GM18498 (cell line): ENCODE results near the gene ARL4D.
"Not testable (repeated sequence)": the region's sequence is repeated elsewhere in the genome, so short reads cannot be mapped to it uniquely, and the experiment has no call there.

ENCODE experiments used
- ATAC-seq: cut with Tn5 transposase; IDR thresholded peaks from one replicate; pipeline ENCODE4 v1.9.1; 2021; ENCODE audit warnings: mild to moderate bottlenecking, moderate library complexity; ENCODE audit not compliant: unreplicated experiment

Gene ARL4D

GRCh38 chr17:43419375-43419882 lies 20.6 kb downstream of the ARL4D start:
- not testable (repeated sequence) for ATAC-seq

- ATAC-seq = no peak
Observed at GRCh38 chr17:43423777-43424455, 25.1 kb downstream of the ARL4D start.

GRCh38 chr17:43427362-43428043 lies 28.7 kb downstream of the ARL4D start:
- ATAC-seq = no peak

- ATAC-seq = no peak
Observed at GRCh38 chr17:43428524-43428923, 29.7 kb downstream of the ARL4D start.

GRCh38 chr17:43430936-43431713 lies 32.3 kb downstream of the ARL4D start:
- no peak for ATAC-seq

GRCh38 chr17:43431714-43432523 lies 33.1 kb downstream of the ARL4D start:
- no peak for ATAC-seq

- ATAC-seq = no peak
Observed at GRCh38 chr17:43434902-43435319, 36.1 kb downstream of the ARL4D start.

GRCh38 chr17:43437756-43438155 lies 39.0 kb downstream of the ARL4D start:
- ATAC-seq = no peak

- ATAC-seq = no peak
Observed at GRCh38 chr17:43438626-43439025, 39.8 kb downstream of the ARL4D start.

GRCh38 chr17:43439041-43439440 lies 40.2 kb downstream of the ARL4D start:
- no peak for ATAC-seq

- ATAC-seq = no peak
Observed at GRCh38 chr17:43442711-43443110, 43.9 kb downstream of the ARL4D start.

- ATAC-seq = no peak
Observed at GRCh38 chr17:43443381-43443780, 44.6 kb downstream of the ARL4D start.

- ATAC-seq = no peak
Observed at GRCh38 chr17:43444223-43445008, 45.6 kb downstream of the ARL4D start.

- no peak for ATAC-seq
Observed at GRCh38 chr17:43445009-43445589, 46.3 kb downstream of the ARL4D start.

- no peak for ATAC-seq
Observed at GRCh38 chr17:43446773-43447172, 48.0 kb downstream of the ARL4D start.

- ATAC-seq = no peak
Observed at GRCh38 chr17:43448720-43449469, 50.1 kb downstream of the ARL4D start.

- ATAC-seq = no peak
Observed at GRCh38 chr17:43449470-43450248, 50.9 kb downstream of the ARL4D start.
